Lower leg skin (tissue), 4 donors: ENCODE measurements around the gene PRKCE. TPM values are rescaled to one million over a fixed set of nuclear protein-coding genes. Genes with fewer than 3 reads are reported as not detected.

ENCODE experiments used
- DNase-seq, 2 donors: peaks; one replicate each; pipeline ENCODE4 v3.0.0-alpha.2; 2019; ENCODE audit warnings: low spot score in 2 of 2
- H3K4me3 ChIP-seq: fragments of 200-600 bp; sonication (generic); 2 replicates; pipeline ENCODE4 v1.5.1; 2017; ENCODE audit warnings: mild to moderate bottlenecking, low read depth; ENCODE audit not compliant: poor library complexity, severe bottlenecking
- CTCF ChIP-seq, 3 donors: fragments of 450-650 bp; IDR thresholded peaks; one replicate each; pipeline ENCODE4 v1.5.1; 2016; ENCODE audit warnings: antibody characterized with exemption in 3 of 3, mild to moderate bottlenecking in 3 of 3, moderate library complexity in 2 of 3
- POLR2A ChIP-seq, 2 donors: fragments of 450-650 bp; IDR thresholded peaks; one replicate each; pipeline ENCODE4 v1.6.1; 2016 to 2017; ENCODE audit warnings: antibody characterized with exemption in 2 of 2, mild to moderate bottlenecking in 1 of 2, moderate library complexity in 1 of 2
- WGBS, 2 donors: methylation state at CpG; one replicate each; pipeline ENCODE4 v1.1.5; 2018; 5-methylcytosine and 5-hydroxymethylcytosine counted together
- intact Hi-C: fragments of 100-400 bp; cut with DNase I; formaldehyde crosslinking; loops from one replicate; pipeline ENCODE4 v1.15.0; 2023; ENCODE audit warnings: low total_unique reads
- total RNA-seq, 4 donors: library from RNA; depleted of rRNA; stranded (reverse); fragments of >200 nt; gene quantifications; one replicate each; pipeline ENCODE4 v1.1.0, GENCODE V29; 2016

Gene PRKCE
- total RNA-seq, 4 donors from 2014 or later: 3.5 to 10.3 (median 6.1) TPM

DNA sequence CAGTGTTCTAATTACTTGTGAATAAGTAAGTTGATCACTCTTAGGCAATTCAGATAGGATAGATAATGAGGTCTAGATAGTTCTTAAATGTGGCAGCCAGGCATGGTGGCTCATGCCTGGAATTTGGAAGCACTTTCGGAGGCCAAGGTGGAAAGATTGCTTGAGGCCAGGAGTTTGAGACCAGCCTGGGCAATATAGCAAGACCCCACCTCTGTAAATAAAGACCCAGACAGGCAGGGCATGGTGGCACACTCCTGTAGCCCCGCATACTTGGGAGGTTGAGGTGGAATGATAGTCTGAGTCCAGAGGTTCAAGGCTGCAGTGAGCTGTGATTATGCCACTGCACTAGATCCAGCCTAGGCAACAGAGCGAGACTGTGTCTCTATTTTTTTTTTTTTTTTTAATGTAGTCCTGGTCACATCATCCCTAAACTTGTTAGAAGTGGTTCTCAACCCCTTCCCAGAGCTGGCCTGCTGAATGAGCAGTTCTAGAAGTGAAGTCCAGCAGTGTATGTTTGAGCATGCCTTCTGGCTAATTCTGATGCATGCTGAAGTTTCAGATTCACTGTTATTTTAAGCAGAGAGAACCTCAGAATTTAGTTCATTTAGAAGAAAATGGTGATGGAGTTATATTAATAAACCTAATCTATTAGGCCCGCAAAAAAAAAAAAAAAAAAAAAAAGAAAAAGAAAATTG is 306.2 kb downstream of the PRKCE start:
- WGBS, 2 donors: 93 to 96% methylated on average over 4 of the region's 4 CpGs
- no peak for DNase-seq
- intact Hi-C loops: no loop called here

DNA sequence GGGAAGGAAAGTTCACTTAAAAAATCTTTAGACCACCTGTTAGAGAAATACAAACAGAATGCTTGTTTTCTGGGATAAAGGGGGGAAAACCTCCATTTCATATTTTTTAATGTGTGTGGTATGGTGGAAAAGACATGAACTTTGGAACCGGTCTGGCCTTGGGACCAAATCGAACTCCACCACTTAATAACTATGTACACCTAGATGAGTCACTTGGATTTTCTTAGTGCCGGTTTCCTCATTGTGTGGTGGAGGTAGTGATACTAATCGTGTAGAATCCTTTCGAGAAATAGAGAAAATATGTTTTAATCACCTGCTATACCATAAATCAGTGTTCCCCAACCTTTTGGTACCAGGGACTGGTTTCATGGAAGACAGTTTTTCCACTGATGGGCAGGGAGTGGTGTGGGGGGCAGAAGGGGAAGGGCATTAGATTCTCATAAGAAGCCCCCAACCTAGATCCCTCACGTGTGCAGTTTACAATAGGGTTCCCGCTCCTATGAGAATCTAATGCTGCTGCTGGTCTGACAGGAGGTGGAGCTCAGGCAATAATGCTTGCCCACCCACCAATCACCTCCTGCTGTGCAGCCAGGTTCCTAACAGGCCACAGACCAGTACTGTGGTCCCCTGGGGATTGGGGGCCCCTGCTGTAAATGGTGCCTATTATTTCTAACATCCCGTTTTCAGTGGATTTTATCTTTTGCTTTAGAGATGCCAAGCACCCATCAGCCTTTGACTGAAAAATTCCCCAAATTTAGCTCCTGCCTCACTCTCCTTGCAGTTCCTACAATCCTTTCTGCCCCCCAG is 308.8 kb downstream of the PRKCE start:
- H3K4me3 ChIP-seq: no peak overlapping the region
- no peak for DNase-seq
- TF ChIP-seq CTCF (IDR thresholded peaks at IDR 0.05) (no peak), POLR2A (IDR thresholded peaks at IDR 0.05) (no peak)
- 91 to 95% methylated on average over 8 of the region's 8 CpGs for WGBS, 2 donors
- intact Hi-C loops: no loop called here

More for the DNA sequence above, 306.2 kb downstream of the PRKCE start:
- TF ChIP-seq POLR2A (IDR thresholded peaks at IDR 0.05) (no peak), CTCF (IDR thresholded peaks at IDR 0.05) (no peak)
- H3K4me3 ChIP-seq: no peak overlapping the region

DNA sequence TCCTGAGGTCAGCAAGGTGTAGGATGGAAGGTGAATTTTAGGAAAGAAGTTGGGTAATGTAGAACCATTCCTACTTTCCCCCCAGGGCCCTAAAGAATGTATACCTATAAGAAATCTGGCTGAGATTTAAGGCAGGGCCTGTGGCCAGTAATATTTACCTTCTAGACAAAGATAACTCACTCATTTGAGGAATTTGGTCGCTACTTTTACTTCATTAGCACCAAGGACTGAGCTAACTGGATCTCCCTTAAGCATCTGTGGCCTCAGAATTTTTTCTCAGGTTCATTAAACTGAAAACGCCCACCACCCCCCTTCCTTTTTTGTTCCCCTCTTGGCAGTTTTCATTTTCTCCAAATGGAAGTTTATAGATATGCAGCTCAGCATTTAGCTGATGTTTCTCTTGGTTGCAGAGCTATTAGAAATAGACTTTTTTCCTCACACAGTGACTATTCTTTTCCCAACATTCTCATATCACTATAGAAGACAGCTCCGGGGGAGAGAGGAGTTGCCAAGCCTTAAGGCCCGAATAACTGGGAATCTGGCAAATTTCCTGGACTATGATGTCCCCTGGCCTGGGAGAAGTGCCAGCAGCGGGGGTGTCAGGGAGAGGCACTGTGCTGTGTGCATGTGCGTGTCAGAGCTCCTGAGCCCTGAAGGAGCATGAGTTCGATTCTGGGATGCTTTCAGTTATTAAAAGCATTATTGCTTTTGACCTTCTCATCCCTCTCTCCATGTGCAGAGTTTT is 310.9 kb downstream of the PRKCE start:
- no peak for TF ChIP-seq POLR2A (IDR thresholded peaks at IDR 0.05)
- TF ChIP-seq CTCF (IDR thresholded peaks at IDR 0.05): no peak
- intact Hi-C loops: no loop called here

GRCh38 chr2:45963816-45964215 is 312.3 kb downstream of the PRKCE start:
- no peak for DNase-seq
- TF ChIP-seq CTCF (IDR thresholded peaks at IDR 0.05) (no peak), POLR2A (IDR thresholded peaks at IDR 0.05) (no peak)
- 37 to 52% methylated on average over 7 of the region's 7 CpGs for WGBS, 2 donors
- intact Hi-C loops: no loop called here
- H3K4me3 ChIP-seq: no peak overlapping the region

More for the DNA sequence above, 310.9 kb downstream of the PRKCE start:
- DNase-seq: peak in 1 of 2 donors; percentile 30
- no peak overlapping the region for H3K4me3 ChIP-seq
- 14 to 16% methylated on average over 7 of the region's 7 CpGs for WGBS, 2 donors

- no peak overlapping the region for H3K4me3 ChIP-seq
- TF ChIP-seq POLR2A (IDR thresholded peaks at IDR 0.05): no peak
- no peak for TF ChIP-seq CTCF (IDR thresholded peaks at IDR 0.05)
- intact Hi-C loops: no loop called here
- 16 to 25% methylated on average over 6 of the region's 6 CpGs for WGBS, 2 donors
- peak; percentile 74 to 94 for DNase-seq
Measured at GRCh38 chr2:45964223-45964841, 312.9 kb downstream of the PRKCE start.
